Muscle of back (tissue), 11 donors: Measurements from ENCODE around the gene ECPAS. TPM values are rescaled to one million over a fixed set of nuclear protein-coding genes. Genes with fewer than 3 reads are reported as not detected.
A peak's percentile ranks its signal among the peaks of the same experiment; 100 is the strongest.
"Not testable (repeated sequence)": the region's sequence is repeated elsewhere in the genome, so short reads cannot be mapped to it uniquely, and the experiment has no call there.

Source experiments
- DNase-seq, 3 donors: peaks; one replicate each; pipeline versions ENCODE4 v3.0.0 to v3.0.0-alpha.2; 2013
- polyA plus RNA-seq, 10 donors: library from polyadenylated mRNA; unstranded; fragments of 120-200 nt; gene quantifications; one replicate each; pipeline ENCODE4 v1.2.1, GENCODE V29; 2013; ENCODE audit not compliant: insufficient read length in 10 of 10

ECPAS gene
- polyA plus RNA-seq, 10 donors: 88.5 to 187 (median 137) TPM

DNA sequence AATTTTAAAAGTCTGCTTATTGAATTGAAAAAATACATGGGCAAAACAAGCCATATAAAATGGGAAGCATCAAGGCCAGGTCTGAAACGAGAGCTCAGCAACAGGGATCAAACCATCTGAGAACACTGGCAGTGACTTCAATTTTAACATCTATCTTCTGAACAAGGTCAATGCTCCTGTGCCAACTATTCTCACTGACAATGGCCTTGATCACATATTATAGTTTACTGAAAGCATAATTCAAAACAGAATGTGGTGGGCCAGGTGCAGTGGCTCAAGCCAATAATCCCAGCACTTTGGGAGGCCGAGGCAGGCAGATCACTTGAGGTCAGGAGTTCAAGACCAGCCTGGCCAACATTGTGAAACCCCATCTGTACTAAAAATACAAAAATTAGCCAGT, 9.0 kb downstream of the ECPAS start:
- DNase-seq: no peak

GRCh38 chr9:111474385-111474784, 9.8 kb downstream of the ECPAS start:
- DNase-seq: no peak

DNA sequence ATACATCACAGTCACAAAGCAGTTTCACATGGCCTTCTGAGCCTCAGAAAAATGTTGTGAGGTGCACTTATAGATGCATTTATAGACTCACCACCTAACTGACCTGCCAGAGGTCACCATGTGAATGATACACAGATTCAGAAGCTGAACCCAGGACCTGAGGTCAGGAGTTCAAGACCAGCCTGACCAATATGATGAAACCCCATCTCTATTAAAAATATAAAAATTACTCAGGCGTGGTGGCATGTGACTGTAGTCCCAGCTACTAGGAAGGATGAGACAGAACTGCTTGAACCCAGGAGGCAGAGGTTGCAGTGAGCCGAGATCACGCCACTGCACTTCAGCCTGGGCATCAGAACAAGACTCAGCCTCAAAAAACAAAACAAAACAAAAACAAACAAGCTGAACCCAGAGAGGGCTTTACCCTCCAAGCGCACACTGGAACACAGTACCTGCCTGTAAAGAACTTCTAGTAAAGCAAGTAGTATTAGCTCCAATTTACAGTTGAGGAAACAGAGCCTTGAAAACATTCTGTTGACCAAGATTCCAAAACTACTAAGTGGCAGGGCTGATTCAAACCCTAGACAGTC, 16.3 kb downstream of the ECPAS start:
- DNase-seq: no peak

- no peak for DNase-seq
Measured at GRCh38 chr9:111463048-111463447, 21.1 kb downstream of the ECPAS start.

- DNase-seq: no peak
Measured at GRCh38 chr9:111458139-111459009, 25.8 kb downstream of the ECPAS start.

DNA sequence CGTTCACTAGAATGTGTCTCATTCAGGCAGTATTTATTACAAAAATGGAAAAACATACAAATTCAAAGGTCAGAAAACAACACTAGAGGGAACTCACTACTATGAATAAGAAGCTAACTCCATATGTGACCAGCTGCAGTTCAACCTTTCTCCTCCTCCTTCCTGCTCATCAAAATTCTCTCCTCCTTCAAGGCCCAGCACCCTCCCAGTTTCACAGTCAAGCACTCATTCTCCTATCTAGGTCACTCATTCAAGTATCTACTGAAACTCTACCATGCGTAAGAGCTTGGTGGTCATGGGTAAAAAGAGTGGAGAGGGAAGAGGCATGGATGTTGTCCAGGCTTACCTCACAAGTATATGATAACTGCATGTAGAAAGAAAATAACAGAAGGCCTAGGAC, 27.7 kb downstream of the ECPAS start:
- no peak for DNase-seq

- no peak for DNase-seq
Measured at GRCh38 chr9:111455638-111456037, 28.5 kb downstream of the ECPAS start.

DNA sequence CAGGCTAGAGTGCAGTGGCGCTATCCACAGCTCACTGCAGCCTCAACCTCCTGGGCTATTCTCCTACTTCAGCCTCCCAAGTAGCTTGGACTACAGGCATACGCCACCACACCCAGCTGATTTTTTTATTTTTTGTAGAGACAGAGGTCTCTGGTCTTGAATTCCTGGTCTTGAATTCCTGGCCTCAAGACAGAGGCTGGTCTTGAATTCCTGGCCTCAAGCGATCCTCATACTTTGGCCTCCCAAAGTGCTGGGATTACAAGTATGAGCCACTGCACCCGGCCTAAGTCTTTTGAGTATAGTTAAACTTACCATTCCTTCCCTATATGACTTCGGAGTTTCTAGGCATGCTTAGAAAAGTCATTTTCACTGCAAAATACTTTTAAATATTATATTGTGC, 29.4 kb downstream of the ECPAS start:
- no peak for DNase-seq

DNA sequence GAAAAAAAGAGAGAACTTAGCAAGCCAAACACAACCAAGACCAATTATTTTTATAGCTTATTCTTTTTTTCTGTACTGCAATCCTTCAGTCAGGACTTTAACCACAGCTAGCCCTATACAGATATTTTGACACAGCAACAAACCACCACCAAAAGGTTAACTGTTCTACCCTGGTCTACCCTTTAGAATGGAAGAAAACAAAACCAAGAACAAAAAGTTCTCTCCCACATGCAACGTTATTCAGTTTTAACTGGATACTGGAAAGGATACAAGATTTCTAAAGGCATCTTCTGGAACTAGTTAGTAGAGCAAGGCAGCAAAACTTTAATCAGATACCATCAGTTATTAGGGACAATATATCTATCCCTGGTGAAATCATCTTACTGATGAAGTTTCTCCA, 32.6 kb downstream of the ECPAS start:
- no peak for DNase-seq

DNA sequence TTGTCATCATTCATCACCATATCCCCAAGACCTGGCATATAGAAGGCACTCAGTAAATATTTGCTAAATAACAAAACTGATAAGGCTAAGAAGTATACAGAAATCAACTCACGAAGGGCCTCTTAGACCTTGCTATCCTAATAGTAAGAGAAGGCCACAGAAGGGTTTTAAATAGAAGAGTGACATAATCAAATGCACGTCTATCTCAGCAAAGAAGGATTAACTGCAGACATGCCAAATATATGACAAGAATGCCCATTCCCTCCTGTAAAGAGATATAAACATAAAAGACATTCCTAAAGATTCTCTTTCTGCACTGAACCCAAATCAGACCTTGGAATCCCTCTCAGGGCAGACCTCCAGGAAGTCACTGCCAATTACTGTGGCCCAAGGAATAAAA, 34.1 kb downstream of the ECPAS start:
- no peak for DNase-seq

GRCh38 chr9:111449705-111450104, 34.5 kb downstream of the ECPAS start:
- no peak for DNase-seq

GRCh38 chr9:111445799-111446198, 38.4 kb downstream of the ECPAS start:
- not testable (repeated sequence) for DNase-seq

- DNase-seq: no peak
Measured at GRCh38 chr9:111443454-111443853, 40.7 kb downstream of the ECPAS start.

- no peak for DNase-seq
Measured at GRCh38 chr9:111442360-111443027, 41.7 kb downstream of the ECPAS start.

- DNase-seq: no peak
Measured at GRCh38 chr9:111440226-111440625, 44.0 kb downstream of the ECPAS start.

- DNase-seq: peak in 2 of 3 donors; percentile 22 to 46
Measured at GRCh38 chr9:111438541-111439235, 45.5 kb downstream of the ECPAS start.

GRCh38 chr9:111436571-111436970, 47.6 kb downstream of the ECPAS start:
- DNase-seq: peak in 2 of 3 donors; percentile 51 to 71

DNA sequence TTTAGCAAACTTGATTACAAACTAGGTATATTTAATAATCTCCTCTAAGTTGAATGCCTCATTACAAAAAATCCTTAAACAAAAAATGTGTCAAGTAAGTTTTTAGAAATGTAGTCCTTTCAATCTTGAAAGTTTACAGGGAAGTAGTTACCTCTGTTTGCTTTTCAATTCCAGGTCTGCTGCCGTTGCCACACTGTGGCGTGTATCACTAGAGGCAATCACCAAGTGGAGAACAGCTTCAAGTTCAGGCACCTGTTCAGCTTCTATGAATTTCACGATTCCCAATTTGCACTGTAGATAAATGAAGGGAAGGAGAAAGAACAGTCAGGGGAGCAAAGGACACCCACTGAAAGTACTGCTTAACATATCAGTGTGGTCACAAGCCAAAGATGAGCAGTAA, 51.1 kb downstream of the ECPAS start:
- DNase-seq: no peak

GRCh38 chr9:111431684-111432083, 52.5 kb downstream of the ECPAS start:
- no peak for DNase-seq

DNA sequence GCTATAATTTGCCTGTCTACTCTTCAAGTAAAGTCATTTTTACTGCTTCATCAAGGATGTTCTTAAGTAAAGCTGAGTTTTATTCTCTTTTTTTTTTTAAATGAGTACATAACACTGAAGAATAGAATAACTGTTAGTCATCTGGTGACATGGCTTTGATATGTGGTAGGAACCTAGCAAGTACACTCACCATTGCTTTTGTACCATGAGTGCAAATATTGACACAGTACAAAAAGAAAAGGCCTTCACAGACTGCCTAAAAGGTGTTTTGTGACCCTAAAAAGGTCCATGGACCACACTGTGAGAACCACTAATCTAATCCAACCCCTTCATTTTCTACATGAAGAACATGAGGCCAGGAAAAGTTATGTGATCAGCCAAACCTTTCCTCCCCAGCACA, 55.0 kb downstream of the ECPAS start:
- DNase-seq: no peak

- peak in 1 of 3 donors; percentile 31 for DNase-seq
Measured at GRCh38 chr9:111427186-111427585, 57.0 kb downstream of the ECPAS start.

GRCh38 chr9:111423389-111423788, 60.8 kb downstream of the ECPAS start:
- DNase-seq: no peak
